Vagina (tissue), 2 donors: ENCODE measurements around the gene KCTD16. TPM values are rescaled to one million over a fixed set of nuclear protein-coding genes. Genes with fewer than 3 reads are reported as not detected.

Experiments used
- DNase-seq, 2 donors: peaks; one replicate each; pipeline ENCODE4 v3.0.0-alpha.2; 2017; ENCODE audit errors: extremely low spot score in 2 of 2
- H3K27ac ChIP-seq: fragments of 200-600 bp; sonication (generic); one replicate; pipeline ENCODE4 v1.5.1; 2019
- H3K27me3 ChIP-seq: fragments of 200-600 bp; sonication (generic); one replicate; pipeline ENCODE4 v1.5.1; 2019
- H3K36me3 ChIP-seq, 2 donors: fragments of 200-600 bp; sonication (generic); one replicate each; pipeline ENCODE4 v1.5.1; 2017 to 2019
- H3K4me1 ChIP-seq: fragments of 200-600 bp; sonication (generic); one replicate; pipeline ENCODE4 v1.5.1; 2019
- H3K4me3 ChIP-seq, 2 donors: fragments of 200-600 bp; sonication (generic); 1 replicate in 1 of 2; 2 replicates in 1 of 2; pipeline ENCODE4 v1.5.1; 2016 to 2019
- H3K9me3 ChIP-seq: fragments of 200-600 bp; sonication (generic); one replicate; pipeline ENCODE4 v1.5.1; 2019
- POLR2A ChIP-seq, 2 donors: fragments of 450-650 bp; IDR thresholded peaks; one replicate each; pipeline ENCODE4 v1.6.1; 2017; ENCODE audit warnings: antibody characterized with exemption in 2 of 2, mild to moderate bottlenecking in 2 of 2, moderate library complexity in 2 of 2
- POLR2AphosphoS5 ChIP-seq, 2 donors: sonication (generic); formaldehyde crosslinking; IDR thresholded peaks; one replicate each; pipeline ENCODE4 v1.9.0; 2017; ENCODE audit warnings: antibody characterized with exemption in 2 of 2, mild to moderate bottlenecking in 2 of 2, low read depth in 1 of 2; ENCODE audit not compliant: insufficient read depth in 1 of 2
- intact Hi-C: fragments of 100-400 bp; cut with DNase I; formaldehyde crosslinking; loops from one replicate; pipeline ENCODE4 v1.15.1; 2023
- total RNA-seq: library from RNA; depleted of rRNA; stranded (reverse); fragments of >200 nt; gene quantifications from one replicate; pipeline ENCODE4 v1.2.3, GENCODE V29; 2016
- TF ChIP-seq, protein P1 (sequence below), 3 experiments: fragments of 450-650 bp in 2 of 3; fragments of 200-600 bp in 1 of 3; sonication (generic) in 1 of 3; IDR thresholded peaks; one replicate each; pipeline ENCODE4 v1.5.1; 2017 to 2019; ENCODE audit warnings: antibody characterized with exemption in 3 of 3, mild to moderate bottlenecking in 2 of 3, moderate library complexity in 2 of 3

The KCTD16 gene
- total RNA-seq, 1 donor from 2014 or later = 0.25 TPM

- H3K27ac ChIP-seq = no peak overlapping the region
These were observed 19.2 kb downstream of the KCTD16 start for GRCh38 chr5:144189800-144190429.

DNA sequence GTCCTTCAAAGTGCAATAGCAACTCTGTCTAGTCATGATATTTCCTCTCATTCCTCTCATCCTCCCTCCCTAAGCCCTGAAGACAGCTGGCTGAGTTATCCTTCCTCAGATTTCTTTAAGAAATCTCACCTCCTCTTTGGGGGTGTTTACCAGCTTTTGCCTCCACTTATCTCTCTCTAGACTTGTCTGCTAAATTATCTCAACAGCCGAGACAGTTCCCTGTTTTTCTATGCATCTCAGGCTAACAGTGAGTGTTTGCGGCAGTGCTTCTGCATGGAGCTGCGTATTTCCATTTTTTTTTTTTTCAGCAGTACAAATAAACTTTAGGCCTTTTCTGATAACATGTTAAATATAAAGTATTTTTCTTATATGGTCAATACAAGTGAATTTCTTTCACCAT is 20.9 kb downstream of the KCTD16 start:
- Histone ChIP-seq H3K9me3 (no peaks in the 10 kb centered on the region), H3K27ac (no peak overlapping the region), H3K4me3 (no peak overlapping the region), H3K4me1 (peaks cover 9% of the 10 kb centered on the region), H3K27me3 (no peaks in the 10 kb centered on the region), H3K36me3 (no peaks in the 10 kb centered on the region)
- DNase-seq = no peak
- TF ChIP-seq POLR2A (IDR thresholded peaks at IDR 0.05) = no peak
- TF ChIP-seq, protein P1, sequence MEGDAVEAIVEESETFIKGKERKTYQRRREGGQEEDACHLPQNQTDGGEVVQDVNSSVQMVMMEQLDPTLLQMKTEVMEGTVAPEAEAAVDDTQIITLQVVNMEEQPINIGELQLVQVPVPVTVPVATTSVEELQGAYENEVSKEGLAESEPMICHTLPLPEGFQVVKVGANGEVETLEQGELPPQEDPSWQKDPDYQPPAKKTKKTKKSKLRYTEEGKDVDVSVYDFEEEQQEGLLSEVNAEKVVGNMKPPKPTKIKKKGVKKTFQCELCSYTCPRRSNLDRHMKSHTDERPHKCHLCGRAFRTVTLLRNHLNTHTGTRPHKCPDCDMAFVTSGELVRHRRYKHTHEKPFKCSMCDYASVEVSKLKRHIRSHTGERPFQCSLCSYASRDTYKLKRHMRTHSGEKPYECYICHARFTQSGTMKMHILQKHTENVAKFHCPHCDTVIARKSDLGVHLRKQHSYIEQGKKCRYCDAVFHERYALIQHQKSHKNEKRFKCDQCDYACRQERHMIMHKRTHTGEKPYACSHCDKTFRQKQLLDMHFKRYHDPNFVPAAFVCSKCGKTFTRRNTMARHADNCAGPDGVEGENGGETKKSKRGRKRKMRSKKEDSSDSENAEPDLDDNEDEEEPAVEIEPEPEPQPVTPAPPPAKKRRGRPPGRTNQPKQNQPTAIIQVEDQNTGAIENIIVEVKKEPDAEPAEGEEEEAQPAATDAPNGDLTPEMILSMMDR (IDR thresholded peaks at IDR 0.05) = no peak
- no peak for TF ChIP-seq POLR2AphosphoS5 (IDR thresholded peaks at IDR 0.05; ENCODE audit: insufficient read depth in 1 of 2, low read depth in 1 of 2)
- intact Hi-C loops = no loop called here

More at GRCh38 chr5:144189800-144190429, 19.2 kb downstream of the KCTD16 start:
- Histone ChIP-seq H3K4me1 (peaks cover 9% of the 10 kb centered on the region), H3K4me3 (no peak overlapping the region), H3K27me3 (no peaks in the 10 kb centered on the region), H3K9me3 (no peaks in the 10 kb centered on the region), H3K36me3 (no peaks in the 10 kb centered on the region)
- intact Hi-C loops = no loop called here
- no peak for TF ChIP-seq POLR2A (IDR thresholded peaks at IDR 0.05)
- TF ChIP-seq, protein P1 (IDR thresholded peaks at IDR 0.05) = no peak
- TF ChIP-seq POLR2AphosphoS5 (IDR thresholded peaks at IDR 0.05; ENCODE audit: insufficient read depth in 1 of 2, low read depth in 1 of 2) = no peak
- DNase-seq = no peak

- H3K27ac ChIP-seq = no peak overlapping the region
- DNase-seq = no peak
- intact Hi-C loops = no loop called here
- H3K4me3 ChIP-seq = no peak overlapping the region
- H3K4me1 ChIP-seq = peaks cover 9% of the 10 kb centered on the region
- TF ChIP-seq POLR2A (IDR thresholded peaks at IDR 0.05) = no peak
- TF ChIP-seq, protein P1 (IDR thresholded peaks at IDR 0.05) = peak in 1 of 3 experiments; percentile 5
- H3K9me3 ChIP-seq = no peaks in the 10 kb centered on the region
- H3K36me3 ChIP-seq = no peaks in the 10 kb centered on the region
- H3K27me3 ChIP-seq = no peaks in the 10 kb centered on the region
These were observed 21.3 kb downstream of the KCTD16 start for GRCh38 chr5:144191998-144192397.

GRCh38 chr5:144192661-144193060 is 22.0 kb downstream of the KCTD16 start:
- intact Hi-C loops = no loop called here
- DNase-seq = no peak
- Histone ChIP-seq H3K9me3 (no peaks in the 10 kb centered on the region), H3K27ac (no peak overlapping the region), H3K27me3 (no peaks in the 10 kb centered on the region), H3K36me3 (no peaks in the 10 kb centered on the region), H3K4me3 (no peak overlapping the region), H3K4me1 (peaks cover 4% of the 10 kb centered on the region)
- no peak for TF ChIP-seq POLR2A (IDR thresholded peaks at IDR 0.05)
- TF ChIP-seq, protein P1 (IDR thresholded peaks at IDR 0.05) = no peak
- no peak for TF ChIP-seq POLR2AphosphoS5 (IDR thresholded peaks at IDR 0.05; ENCODE audit: insufficient read depth in 1 of 2, low read depth in 1 of 2)

DNA sequence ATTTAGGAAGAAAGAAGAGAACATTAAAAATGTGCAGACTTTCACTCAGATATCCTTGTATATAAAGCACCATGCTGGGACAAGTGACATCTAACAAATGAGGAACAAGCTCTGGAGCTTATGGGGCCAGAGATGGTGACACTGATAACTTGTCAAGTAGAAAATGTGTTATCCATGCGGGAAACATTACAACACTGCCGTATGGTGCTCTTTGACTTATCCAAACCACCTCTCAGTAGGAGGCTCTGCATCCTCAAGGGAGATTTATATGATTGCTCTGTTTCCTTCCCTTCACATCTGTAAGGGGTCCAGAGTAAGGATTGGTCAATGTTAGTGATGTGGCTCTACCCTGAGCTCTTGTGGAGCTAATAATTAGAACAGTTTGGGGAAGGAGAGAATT is 23.5 kb downstream of the KCTD16 start:
- Histone ChIP-seq H3K27me3 (no peaks in the 10 kb centered on the region), H3K9me3 (no peaks in the 10 kb centered on the region), H3K27ac (no peak overlapping the region), H3K36me3 (no peaks in the 10 kb centered on the region), H3K4me3 (no peak overlapping the region), H3K4me1 (no peaks in the 10 kb centered on the region)
- DNase-seq = no peak
- intact Hi-C loops = no loop called here
- TF ChIP-seq POLR2A (IDR thresholded peaks at IDR 0.05) = no peak
- TF ChIP-seq, protein P1 (IDR thresholded peaks at IDR 0.05) = no peak
- no peak for TF ChIP-seq POLR2AphosphoS5 (IDR thresholded peaks at IDR 0.05; ENCODE audit: insufficient read depth in 1 of 2, low read depth in 1 of 2)
